ENCODE data around the gene GALNT17.
"Not testable (repeated sequence)": the region's sequence is repeated elsewhere in the genome, so short reads cannot be mapped to it uniquely, and the experiment has no call there.

The GALNT17 gene

GRCh38 chr7:71635849-71636248 lies 503.9 kb downstream of the GALNT17 start:
- DNase-seq (ENCODE audit: low read depth), result not testable (repeated sequence)

- DNase-seq (ENCODE audit: low read depth), result no peak
These were observed 504.4 kb downstream of the GALNT17 start for GRCh38 chr7:71636329-71636728.

- DNase-seq (ENCODE audit: low read depth), result no peak
These were observed 505.6 kb downstream of the GALNT17 start for GRCh38 chr7:71637578-71637977.

DNA sequence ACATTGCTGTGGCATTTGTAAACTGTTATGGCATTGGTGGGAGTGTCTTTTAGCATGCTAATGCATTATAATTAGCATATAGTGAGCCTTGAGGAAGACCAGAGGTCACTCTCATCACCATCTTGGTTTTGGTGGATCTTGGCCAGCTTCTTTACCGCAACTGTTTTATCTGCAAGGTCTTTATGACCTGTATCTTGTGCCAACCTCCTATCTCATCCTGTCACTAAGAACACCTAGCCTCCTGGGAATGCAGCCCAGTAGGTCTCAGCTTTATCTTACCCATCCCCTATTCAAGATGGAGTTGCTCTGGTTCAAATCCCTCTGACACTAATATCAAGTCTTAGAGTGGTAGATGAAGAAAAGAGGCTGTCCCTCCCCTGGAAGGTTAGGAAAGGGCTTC lies 506.2 kb downstream of the GALNT17 start:
- DNase-seq (ENCODE audit: low read depth), result no peak

DNA sequence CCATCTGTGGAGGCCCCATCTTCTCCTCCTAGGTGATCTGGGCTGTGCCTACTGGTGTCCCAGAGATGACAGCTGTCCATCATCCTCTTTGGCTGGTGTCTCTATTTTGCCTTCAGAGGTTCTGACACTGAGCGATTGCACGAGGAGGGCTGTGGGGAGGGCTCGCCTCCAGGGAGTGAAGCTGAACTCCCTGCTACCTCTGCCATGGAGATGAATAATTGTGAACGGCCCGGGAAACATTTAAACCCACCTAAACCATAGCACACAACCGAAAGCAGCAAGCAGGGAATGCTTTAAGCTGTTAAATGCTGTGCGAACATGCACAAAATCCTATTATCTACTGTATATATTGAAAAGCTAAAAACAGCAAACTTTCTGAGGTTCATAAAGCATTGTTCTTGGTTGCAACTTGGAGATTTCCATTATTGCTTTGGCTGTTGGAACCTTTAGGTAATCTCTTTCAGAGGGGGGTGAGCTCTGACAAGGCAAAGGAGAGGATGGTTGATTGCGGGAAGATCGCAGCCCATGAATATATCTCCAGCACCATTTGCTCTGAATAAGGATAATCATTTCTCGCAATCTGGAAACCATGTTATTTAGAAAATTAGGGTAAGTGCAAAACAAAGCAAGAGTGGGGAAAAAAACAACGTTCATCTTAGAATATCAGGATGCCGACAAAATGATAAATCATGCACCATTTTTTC lies 507.6 kb downstream of the GALNT17 start:
- no peak for DNase-seq (ENCODE audit: low read depth)

GRCh38 chr7:71643031-71643430 lies 511.1 kb downstream of the GALNT17 start:
- not testable (repeated sequence) for DNase-seq (ENCODE audit: low read depth)

- no peak for DNase-seq (ENCODE audit: low read depth)
These were observed 513.9 kb downstream of the GALNT17 start for GRCh38 chr7:71645836-71646235.

GRCh38 chr7:71649812-71650211 lies 517.9 kb downstream of the GALNT17 start:
- DNase-seq (ENCODE audit: low read depth), result no peak

- no peak for DNase-seq (ENCODE audit: low read depth)
These were observed 518.9 kb downstream of the GALNT17 start for GRCh38 chr7:71650653-71651337.

- no peak for DNase-seq (ENCODE audit: low read depth)
These were observed 520.6 kb downstream of the GALNT17 start for GRCh38 chr7:71652510-71652909.

DNA sequence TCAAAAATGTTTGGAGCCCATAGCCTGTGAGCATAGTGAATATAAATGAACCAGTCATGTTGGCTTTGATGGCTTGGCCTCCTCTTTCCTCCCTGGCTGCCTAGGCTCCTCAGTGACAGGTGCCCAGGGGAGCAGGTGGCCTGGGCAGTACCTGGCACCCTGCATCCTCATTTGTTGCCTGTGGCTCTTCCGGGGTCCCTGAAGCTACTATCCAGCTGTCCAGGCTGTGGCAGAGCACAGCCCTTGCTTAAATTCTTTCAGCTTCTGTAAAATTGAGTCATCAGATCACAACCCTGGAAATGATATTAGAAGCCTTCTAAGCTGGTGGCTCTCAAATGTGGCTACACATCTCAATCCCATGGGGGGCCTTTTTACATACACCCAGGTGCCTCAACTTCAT lies 525.4 kb downstream of the GALNT17 start:
- DNase-seq (ENCODE audit: low read depth), result no peak

GRCh38 chr7:71659622-71660021 lies 527.7 kb downstream of the GALNT17 start:
- DNase-seq (ENCODE audit: low read depth), result no peak

DNA sequence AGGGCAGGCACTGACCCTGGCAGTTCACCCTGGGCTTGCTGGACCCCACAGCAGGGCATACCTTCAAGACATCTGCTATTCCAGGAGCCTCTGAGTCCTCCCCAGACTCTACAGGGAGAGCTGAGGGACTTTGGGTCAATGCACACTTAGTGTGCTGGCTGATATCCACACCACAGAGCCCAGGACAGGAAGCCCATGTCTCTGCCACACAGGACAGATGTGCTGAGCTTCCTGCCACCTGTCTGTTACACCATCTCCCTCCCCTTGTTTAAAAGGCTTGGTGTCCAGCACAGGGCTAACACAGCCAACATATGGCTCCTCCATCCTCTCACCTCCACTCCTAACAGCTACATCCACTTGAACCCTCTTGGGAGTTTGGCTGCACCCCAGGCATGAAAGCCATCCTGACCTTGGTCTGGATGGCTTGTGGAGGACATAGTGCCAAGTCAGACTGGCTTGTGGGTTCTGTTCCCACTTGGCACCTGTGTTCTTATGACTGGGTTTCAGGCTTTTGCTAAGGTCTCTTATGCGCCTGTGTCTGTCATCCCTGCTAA lies 529.8 kb downstream of the GALNT17 start:
- no peak for DNase-seq (ENCODE audit: low read depth)

- no peak for DNase-seq (ENCODE audit: low read depth)
These were observed 533.8 kb downstream of the GALNT17 start for GRCh38 chr7:71665716-71666115.

DNA sequence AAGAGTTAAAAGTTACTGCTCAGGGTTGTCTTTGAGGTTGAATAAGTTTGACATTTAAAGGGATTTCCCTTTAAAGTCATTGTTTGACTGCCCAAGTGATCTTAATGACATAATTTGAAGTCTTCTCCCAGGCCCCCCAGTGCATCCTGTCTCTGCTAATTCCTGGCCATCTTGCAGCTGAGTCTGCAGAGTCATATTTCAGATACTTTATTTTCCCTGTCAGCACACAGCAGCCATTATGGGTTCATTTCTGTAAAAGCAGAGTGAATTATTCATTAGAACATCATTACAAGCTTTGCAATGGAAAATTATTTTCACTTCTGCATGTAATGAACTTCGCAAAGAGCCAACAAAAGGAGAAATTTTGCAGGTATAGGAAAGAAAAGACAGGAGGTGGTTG lies 536.6 kb downstream of the GALNT17 start:
- DNase-seq (ENCODE audit: low read depth), result no peak

DNA sequence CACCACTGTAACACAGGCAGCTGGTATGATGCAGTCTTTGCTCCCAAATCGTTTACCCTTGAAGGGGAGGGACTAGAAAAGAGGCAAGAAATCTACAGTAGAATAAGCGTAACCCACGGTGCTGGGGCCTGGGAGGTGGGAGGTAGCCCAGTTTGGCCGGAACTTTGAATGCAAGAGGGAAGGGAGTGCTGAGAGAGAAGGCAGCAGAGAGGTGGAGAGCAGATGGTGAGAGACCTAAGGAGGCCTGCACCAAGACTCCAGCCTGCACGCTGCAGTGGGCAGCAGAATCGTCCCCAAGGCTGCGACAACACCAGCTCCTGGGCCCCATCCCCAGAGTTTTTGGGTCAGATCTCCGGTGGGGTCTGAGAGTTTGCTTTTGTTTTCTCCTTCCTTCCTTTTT lies 547.5 kb downstream of the GALNT17 start:
- no peak for DNase-seq (ENCODE audit: low read depth)

- no peak for DNase-seq (ENCODE audit: low read depth)
These were observed 550.2 kb downstream of the GALNT17 start for GRCh38 chr7:71682181-71682580.

GRCh38 chr7:71682841-71683781 lies 551.2 kb downstream of the GALNT17 start:
- no peak for DNase-seq (ENCODE audit: low read depth)

DNA sequence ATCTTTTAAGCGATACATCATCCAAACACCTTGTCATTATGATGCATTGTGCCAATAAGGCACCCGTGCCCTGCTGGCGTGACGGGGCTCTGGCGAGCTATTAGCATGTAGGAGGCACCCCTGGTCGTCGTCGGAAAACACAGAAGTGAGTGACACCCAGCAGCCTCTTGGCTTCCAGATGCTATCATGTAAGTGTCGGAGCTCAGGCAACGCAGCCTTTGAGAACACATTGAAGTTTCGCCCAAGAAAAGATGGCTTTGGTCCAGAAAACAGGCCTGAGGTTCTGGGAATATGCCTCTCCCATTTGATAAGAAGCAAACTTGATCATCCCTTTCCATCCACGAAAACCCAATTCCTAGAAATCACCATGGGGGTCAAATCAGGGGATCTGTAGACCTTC lies 555.3 kb downstream of the GALNT17 start:
- DNase-seq (ENCODE audit: low read depth), result no peak

DNA sequence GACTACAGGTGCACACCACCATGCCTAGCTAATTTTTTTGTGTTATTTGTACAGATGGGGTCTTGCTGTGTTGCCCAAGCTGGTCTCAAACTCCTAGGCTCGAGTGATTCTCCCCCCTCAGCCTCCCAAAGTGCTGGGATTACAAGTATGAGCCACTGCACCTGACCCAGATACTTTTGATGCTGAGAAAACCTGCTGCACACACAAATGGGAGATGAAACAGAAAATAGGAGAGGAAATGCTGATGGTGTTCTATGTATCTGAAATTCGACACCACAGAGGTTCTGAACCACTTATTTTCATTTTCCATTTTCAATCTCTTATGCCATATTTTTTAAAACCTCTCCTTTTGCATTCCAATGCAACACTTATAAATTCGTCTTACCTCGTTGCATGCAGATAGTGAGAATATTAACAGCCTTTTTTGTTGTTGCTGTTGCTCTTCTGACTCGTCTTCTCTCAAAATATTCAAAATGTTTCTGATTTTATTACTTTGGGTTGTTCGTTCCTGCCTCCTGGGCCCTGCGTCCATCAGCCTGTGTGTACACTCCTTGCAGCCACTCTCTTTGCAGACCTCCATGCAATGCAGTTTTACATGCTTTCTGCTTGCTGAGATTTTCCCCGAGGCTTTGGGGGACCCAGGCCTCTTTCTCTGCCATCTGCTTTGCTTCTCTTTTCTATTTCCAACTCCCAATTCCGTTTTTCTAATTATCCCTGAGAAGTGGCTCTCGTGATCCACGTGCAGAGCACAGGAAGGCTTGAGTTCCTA lies 556.1 kb downstream of the GALNT17 start:
- no peak for DNase-seq (ENCODE audit: low read depth)

DNA sequence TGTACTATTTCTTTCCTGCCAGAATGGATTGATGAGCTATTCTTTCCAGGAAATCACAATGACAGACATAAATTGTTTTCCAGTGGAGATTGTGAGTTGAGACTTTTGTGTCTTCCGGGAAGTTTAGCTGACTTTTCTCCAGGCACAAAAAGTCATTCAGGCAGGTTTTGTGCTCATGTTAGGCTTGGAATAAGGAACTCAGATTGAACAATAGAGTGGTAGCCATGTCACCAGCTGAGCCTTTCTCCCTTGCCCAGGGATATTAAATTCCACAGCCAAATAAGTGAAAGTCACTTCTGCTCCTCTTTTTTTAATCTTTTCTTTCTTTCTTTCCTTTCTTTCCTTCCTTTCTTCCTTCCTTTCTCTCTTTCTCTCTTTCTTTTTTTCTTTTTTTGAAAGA lies 559.6 kb downstream of the GALNT17 start:
- DNase-seq (ENCODE audit: low read depth), result no peak

GRCh38 chr7:71694665-71695064 lies 562.7 kb downstream of the GALNT17 start:
- no peak for DNase-seq (ENCODE audit: low read depth)
